Endodermal cell (in vitro differentiated cells): ENCODE data around the gene INSL3. TPM values are rescaled to one million over a fixed set of nuclear protein-coding genes. Genes with fewer than 3 reads are reported as not detected.

Source experiments
- DNase-seq: peaks from one replicate; pipeline ENCODE4 v3.0.0-alpha.2; 2017
- H3K27ac ChIP-seq: 2 replicates; pipeline ENCODE4 v1.5.1; 2013; ENCODE audit warnings: mild to moderate bottlenecking, low read depth, low read length, moderate library complexity
- H3K27me3 ChIP-seq: 2 replicates; pipeline ENCODE4 v1.6.1; 2013; ENCODE audit warnings: mild to moderate bottlenecking, low read length, moderate library complexity; ENCODE audit not compliant: insufficient read depth, control insufficient read depth, poor library complexity, severe bottlenecking
- H3K36me3 ChIP-seq: 2 replicates; pipeline ENCODE4 v1.7.0; 2013; ENCODE audit warnings: mild to moderate bottlenecking, low read length, moderate library complexity; ENCODE audit not compliant: control insufficient read depth, insufficient read depth
- H3K4me1 ChIP-seq: one replicate; pipeline ENCODE4 v1.7.0; 2013; ENCODE audit warnings: low read length; ENCODE audit not compliant: control insufficient read depth, insufficient read depth
- H3K4me3 ChIP-seq: 2 replicates; pipeline ENCODE4 v1.5.1; 2013; ENCODE audit warnings: mild to moderate bottlenecking, low read length, moderate library complexity
- H3K9ac ChIP-seq: 2 replicates; pipeline ENCODE4 v1.6.1; 2013; ENCODE audit warnings: mild to moderate bottlenecking, low read length, moderate library complexity; ENCODE audit not compliant: poor library complexity, severe bottlenecking; ENCODE audit errors: extremely low read depth
- H3K9me3 ChIP-seq: 2 replicates; pipeline ENCODE4 v1.6.1; 2013; ENCODE audit warnings: mild to moderate bottlenecking, low read length, moderate library complexity; ENCODE audit not compliant: control insufficient read depth
- H3K27ac Mint-ChIP-seq: 2 replicates; pipeline ENCODE4 v1.8.0; 2020; ENCODE audit warnings: mixed read lengths
- H3K27me3 Mint-ChIP-seq: 2 replicates; pipeline ENCODE4 v1.8.0; 2021; ENCODE audit warnings: mild to moderate bottlenecking, mixed read lengths; ENCODE audit not compliant: insufficient read depth
- H3K36me3 Mint-ChIP-seq: 2 replicates; pipeline ENCODE4 v1.8.0; 2020; ENCODE audit warnings: low read depth, mixed read lengths
- H3K4me1 Mint-ChIP-seq: 2 replicates; pipeline ENCODE4 v1.8.0; 2020; ENCODE audit warnings: mixed read lengths
- H3K4me3 Mint-ChIP-seq: 2 replicates; pipeline ENCODE4 v1.8.0; 2020; ENCODE audit warnings: mild to moderate bottlenecking, moderate library complexity, mixed read lengths
- H3K9me3 Mint-ChIP-seq: 2 replicates; pipeline ENCODE4 v1.8.0; 2020; ENCODE audit warnings: mild to moderate bottlenecking, mixed read lengths
- CTCF ChIP-seq: fragments of 200-600 bp; sonication (generic); conservative IDR thresholded peaks from 2 replicates; pipeline ENCODE4 v1.5.0; 2021; ENCODE audit warnings: antibody characterized with exemption, mild to moderate bottlenecking
- WGBS, 2 experiments: methylation state at CpG; one replicate each; pipeline versions ENCODE4 v1.1.5 to v1.1.7; 2013; ENCODE audit warnings: missing lambda C conversion rate in 2 of 2, mixed read lengths in 1 of 2; ENCODE audit not compliant: insufficient coverage in 1 of 2, insufficient read length in 1 of 2; 5-methylcytosine and 5-hydroxymethylcytosine counted together
- total RNA-seq, 2 donors: library from RNA; stranded (reverse); fragmentation: NEBNext Ultra II Directional in 1 of 2; extraction: Animal tissue kit (Norgen Biotek cat#: 25700) in 1 of 2; gene quantifications; 2 replicates in 1 of 2; 3 replicates in 1 of 2; pipeline ENCODE4 v1.2.1, GENCODE V29; 2021

Gene INSL3
- total RNA-seq, 2 donors from 2014 or later, result 0.80 TPM; not detected in 1

- Histone ChIP-seq H3K4me1 (no peaks in the 10 kb centered on the region), H3K9me3 (no peaks in the 10 kb centered on the region), H3K27me3 (no peaks in the 10 kb centered on the region), H3K27ac (no peak overlapping the region), H3K36me3 (no peaks in the 10 kb centered on the region), H3K4me3 (no peak overlapping the region), H3K9ac (no peak overlapping the region)
- no peaks in the 10 kb centered on the region for H3K4me1 Mint-ChIP-seq
- peaks cover 5% of the 10 kb centered on the region for H3K27me3 Mint-ChIP-seq
- no peak for TF ChIP-seq CTCF
- no peak overlapping the region for H3K27ac Mint-ChIP-seq
- no peak for DNase-seq
- H3K9me3 Mint-ChIP-seq, result peaks cover 2% of the 10 kb centered on the region
- H3K4me3 Mint-ChIP-seq, result no peak overlapping the region
- WGBS, 2 experiments, result 86 to 88% methylated on average over 19 to 27 of the region's 27 CpGs
- peaks cover 5% of the 10 kb centered on the region for H3K36me3 Mint-ChIP-seq
Measured at GRCh38 chr19:17775991-17776803, 45.1 kb downstream of the INSL3 start.

GRCh38 chr19:17775245-17775927, 45.9 kb downstream of the INSL3 start:
- no peak overlapping the region for H3K27ac Mint-ChIP-seq
- H3K4me1 ChIP-seq, result no peaks in the 10 kb centered on the region
- peak; percentile 80 for TF ChIP-seq CTCF
- H3K27ac ChIP-seq, result no peak overlapping the region
- H3K36me3 Mint-ChIP-seq, result peaks cover 5% of the 10 kb centered on the region
- H3K9me3 ChIP-seq, result no peaks in the 10 kb centered on the region
- H3K27me3 ChIP-seq, result no peaks in the 10 kb centered on the region
- no peak overlapping the region for H3K4me3 ChIP-seq
- 62 to 82% methylated on average over 8 to 16 of the region's 16 CpGs for WGBS, 2 experiments
- peaks cover 2% of the 10 kb centered on the region for H3K9me3 Mint-ChIP-seq
- DNase-seq, result peak; percentile 91
- no peaks in the 10 kb centered on the region for H3K36me3 ChIP-seq
- H3K4me1 Mint-ChIP-seq, result no peaks in the 10 kb centered on the region
- no peak overlapping the region for H3K9ac ChIP-seq
- peaks cover 5% of the 10 kb centered on the region for H3K27me3 Mint-ChIP-seq
- H3K4me3 Mint-ChIP-seq, result no peak overlapping the region

- DNase-seq, result no peak
- no peaks in the 10 kb centered on the region for H3K36me3 ChIP-seq
- no peak overlapping the region for H3K27ac ChIP-seq
- Mint-ChIP-seq H3K36me3 (peaks cover 5% of the 10 kb centered on the region), H3K27ac (no peak overlapping the region), H3K4me3 (no peak overlapping the region), H3K9me3 (peaks cover 2% of the 10 kb centered on the region), H3K27me3 (peaks cover 2% of the 10 kb centered on the region), H3K4me1 (no peaks in the 10 kb centered on the region)
- no peaks in the 10 kb centered on the region for H3K4me1 ChIP-seq
- no peak for TF ChIP-seq CTCF
- H3K4me3 ChIP-seq, result no peak overlapping the region
- no peak overlapping the region for H3K9ac ChIP-seq
- 91 to 93% methylated on average over 3 to 4 of the region's 4 CpGs for WGBS, 2 experiments
- no peaks in the 10 kb centered on the region for H3K9me3 ChIP-seq
- no peaks in the 10 kb centered on the region for H3K27me3 ChIP-seq
Measured at GRCh38 chr19:17772172-17772571, 49.1 kb downstream of the INSL3 start.
